Endothelial cell of umbilical vein (primary cell): ENCODE data around the gene NEU2. TPM values are rescaled to one million over a fixed set of nuclear protein-coding genes. Genes with fewer than 3 reads are reported as not detected.

Experiments
- BruUV-seq: library from RNA; stranded (reverse); fragments of 400-500 nt; replicated peaks from 2 replicates; lab custom pipeline; 2021; lab: Mats Ljungman, UMichigan
- CTCF ChIA-PET: fragments of 300-600, 350-600 bp; sonication (Branson Sonifier 250); formaldehyde crosslinking; loops from one replicate; lab custom pipeline; 2021; ENCODE audit warnings: antibody characterized with exemption, inconsistent platforms; lab: Charles Lee
- POLR2A ChIA-PET: fragments of 300-600, 350-600 bp; sonication (Branson Sonifier 250); formaldehyde crosslinking; loops from one replicate; lab custom pipeline; 2021; ENCODE audit warnings: antibody characterized with exemption, inconsistent platforms; lab: Charles Lee
- DNase-seq: peaks from one replicate; pipeline ENCODE4 v3.0.0-alpha.2; 2011; ENCODE audit warnings: low read depth, low spot score
- FAIRE-seq: peaks from 2 replicates; lab custom pipeline; 2011; peaks lifted over from hg19 to GRCh38; lab: Jason Lieb, UNC
- H2AFZ ChIP-seq: 2 replicates; pipeline ENCODE4 v1.6.0; 2012; ENCODE audit warnings: low read depth, low read length, control low read depth, inconsistent platforms
- H3K27ac ChIP-seq: 2 replicates; pipeline ENCODE4 v1.5.1; 2011; ENCODE audit warnings: low read depth, mild to moderate bottlenecking, control low read depth, low read length, moderate library complexity; ENCODE audit not compliant: insufficient read depth
- H3K27me3 ChIP-seq, 2 experiments: 2 replicates each; pipeline versions ENCODE4 v1.6.0 to v1.6.1; 2011; ENCODE audit warnings: low read length in 2 of 2, mixed read lengths in 1 of 2; ENCODE audit not compliant: control insufficient read depth in 2 of 2, insufficient read depth in 2 of 2
- H3K36me3 ChIP-seq, 2 experiments: 2 replicates in 1 of 2; 3 replicates in 1 of 2; pipeline ENCODE4 v1.5.1; 2011; ENCODE audit warnings: low read length in 2 of 2, mild to moderate bottlenecking in 1 of 2, moderate library complexity in 1 of 2; ENCODE audit not compliant: control insufficient read depth in 2 of 2, insufficient read depth in 2 of 2; ENCODE audit errors: extremely low read depth in 1 of 2
- H3K4me1 ChIP-seq: 3 replicates; pipeline ENCODE4 v1.5.1; 2011; ENCODE audit warnings: mild to moderate bottlenecking, low read length; ENCODE audit not compliant: control insufficient read depth, insufficient read depth; ENCODE audit errors: extremely low read depth
- H3K4me2 ChIP-seq: 2 replicates; pipeline ENCODE4 v1.6.1; 2011; ENCODE audit warnings: low read length, control low read depth, mixed read lengths; ENCODE audit not compliant: insufficient read depth
- H3K4me3 ChIP-seq, 3 experiments: fragments of 200-600 bp in 1 of 3; sonication (generic), shearing (Covaris generic) in 1 of 3; replicated peaks in 1 of 3; 2 replicates each; pipeline ENCODE4 v1.5.1; 2011 to 2016; ENCODE audit warnings: control low read depth in 3 of 3, low read length in 3 of 3, mild to moderate bottlenecking in 2 of 3, inconsistent platforms in 1 of 3, low read depth in 1 of 3, moderate library complexity in 1 of 3; ENCODE audit not compliant: insufficient read depth in 1 of 3
- H3K79me2 ChIP-seq: 2 replicates; pipeline ENCODE4 v1.6.0; 2012; ENCODE audit warnings: low read length, inconsistent platforms; ENCODE audit not compliant: control insufficient read depth, insufficient read depth
- H3K9ac ChIP-seq: replicated peaks from 2 replicates; pipeline ENCODE3; 2011; ENCODE audit warnings: low read length, control low read depth; ENCODE audit not compliant: insufficient read depth; ENCODE audit errors: extremely low read depth
- H3K9me1 ChIP-seq: replicated peaks from 3 replicates; pipeline ENCODE4 v1.6.0; 2011; ENCODE audit warnings: mild to moderate bottlenecking, low read length; ENCODE audit not compliant: control insufficient read depth, insufficient read depth; ENCODE audit errors: extremely low read depth
- H3K9me3 ChIP-seq: replicated peaks from 2 replicates; pipeline ENCODE4 v1.5.1; 2012; ENCODE audit warnings: low read length, inconsistent platforms; ENCODE audit not compliant: control insufficient read depth, insufficient read depth
- H4K20me1 ChIP-seq: replicated peaks from 2 replicates; pipeline ENCODE3; 2011; ENCODE audit warnings: mild to moderate bottlenecking, low read length; ENCODE audit not compliant: control insufficient read depth, insufficient read depth; ENCODE audit errors: extremely low read depth
- EZH2 ChIP-seq: IDR thresholded peaks from 2 replicates; pipeline ENCODE4 v1.6.1; 2012; ENCODE audit warnings: borderline replicate concordance, low read depth, mild to moderate bottlenecking, moderate library complexity, low read length, inconsistent platforms; ENCODE audit not compliant: severe bottlenecking
- FOS ChIP-seq: IDR thresholded peaks from 2 replicates; pipeline ENCODE4 v1.6.1; 2011; ENCODE audit warnings: mild to moderate bottlenecking, low read length, moderate library complexity, borderline replicate concordance; ENCODE audit not compliant: insufficient read depth
- GATA2 ChIP-seq: IDR thresholded peaks from 2 replicates; pipeline ENCODE4 v1.7.0; 2011; ENCODE audit warnings: low read depth, mild to moderate bottlenecking, moderate library complexity, mixed read lengths, low read length; ENCODE audit not compliant: insufficient read length, insufficient read depth
- JUN ChIP-seq: IDR thresholded peaks from 2 replicates; pipeline ENCODE4 v1.6.1; 2011; ENCODE audit warnings: borderline replicate concordance, low read depth; ENCODE audit not compliant: insufficient read length, insufficient read depth
- MYC ChIP-seq: IDR thresholded peaks from one replicate; pipeline ENCODE4 v1.6.1; 2011; ENCODE audit warnings: mild to moderate bottlenecking, low read depth, low read length
- POLR2A ChIP-seq: IDR thresholded peaks from 2 replicates; pipeline ENCODE4 v1.6.1; 2012; ENCODE audit warnings: low read depth, mild to moderate bottlenecking, control low read depth, low read length
- POLR2AphosphoS5 ChIP-seq: IDR thresholded peaks from 2 replicates; pipeline ENCODE4 v1.6.1; 2012; ENCODE audit warnings: low read depth, mild to moderate bottlenecking, control low read depth, low read length, moderate library complexity; ENCODE audit not compliant: insufficient read depth
- dilution Hi-C: fragments of 300-500 bp; cut with MboI; formaldehyde crosslinking; loops from one replicate; pipeline ENCODE4 v1.15.0; 2019; ENCODE audit warnings: low sequenced_read_pairs; ENCODE audit not compliant: extremely low pct_ligation_motif_present
- intact Hi-C: fragments of 100-400 bp; cut with micrococcal nuclease; formaldehyde crosslinking; loops from one replicate; pipeline ENCODE4 v1.10.0; 2022
- polyA plus RNA-seq, 4 experiments: library from polyadenylated mRNA; depleted of rRNA in 3 of 4; stranded (reverse) in 3 of 4; unstranded in 1 of 4; fragments of >200 nt; gene quantifications; 2 replicates each; pipeline versions ENCODE4 v1.2.1 to v1.2.3, GENCODE V29; 2011 to 2012; ENCODE audit warnings: missing spikeins in 1 of 4
- total RNA-seq: library from RNA; stranded (reverse); gene quantifications from 2 replicates; pipeline ENCODE4 v1.2.3, GENCODE V29; 2021
- TF ChIP-seq, protein P1 (sequence below), 2 donors: IDR thresholded peaks; 1 replicate in 1 of 2; 2 replicates in 1 of 2; pipeline ENCODE4 v1.5.1; 2011; ENCODE audit warnings: low read length in 2 of 2, mild to moderate bottlenecking in 2 of 2, moderate library complexity in 2 of 2, control low read depth in 1 of 2, inconsistent platforms in 1 of 2, low read depth in 1 of 2; ENCODE audit not compliant: insufficient read depth in 1 of 2; ENCODE audit errors: extremely low read depth in 1 of 2
- TF ChIP-seq, protein P2 (sequence below): IDR thresholded peaks from 2 replicates; pipeline ENCODE4 v1.6.1; 2011; ENCODE audit not compliant: insufficient read depth, insufficient read length

Gene NEU2
- total and polyA plus RNA-seq, 2 donors (not counting 3 experiments of a cell fraction or from before 2014, with no cell fraction given) = not detected

DNA sequence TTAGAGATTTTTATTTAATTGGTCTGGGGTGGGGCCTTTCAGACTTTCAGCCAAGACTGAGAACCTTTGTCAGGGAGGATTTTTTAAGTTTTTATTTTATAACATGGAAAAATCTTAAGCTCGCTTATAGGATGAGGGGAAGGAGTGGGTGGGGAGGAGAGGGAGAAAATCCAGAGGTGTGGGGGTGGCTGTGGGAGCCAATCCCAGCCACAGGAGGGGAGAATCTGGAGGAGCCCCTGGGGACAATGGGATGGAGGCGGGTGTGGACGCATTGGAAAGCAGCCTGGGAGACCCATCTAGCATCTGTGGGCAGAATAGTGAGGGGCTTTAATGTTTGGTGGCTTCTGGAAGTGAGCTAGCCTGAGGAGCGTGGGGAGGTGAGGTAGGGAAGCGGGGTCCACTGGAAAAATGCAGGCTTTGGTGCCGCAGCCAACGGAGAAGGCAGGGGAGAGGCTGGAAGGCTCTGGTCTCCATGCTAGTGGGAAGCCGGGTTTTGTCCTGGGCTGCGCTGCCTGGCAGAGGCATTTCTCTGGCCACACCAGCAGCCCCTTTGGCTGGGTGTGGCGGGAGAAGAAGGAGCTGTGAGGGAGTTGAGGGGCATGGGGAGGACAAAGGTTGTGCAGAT is 16.2 kb downstream of the NEU2 start:
- Histone ChIP-seq H3K9me1 (no peaks in the 10 kb centered on the region), H4K20me1 (no peaks in the 10 kb centered on the region), H3K27me3 (peaks cover 0 to 1% of the 10 kb centered on the region in 2 experiments), H3K36me3 (no peaks in the 10 kb centered on the region), H3K9ac (no peak overlapping the region), H3K9me3 (no peaks in the 10 kb centered on the region), H3K4me3 (no peak overlapping the region), H2AFZ (no peak overlapping the region), H3K4me2 (no peak overlapping the region), H3K79me2 (no peaks in the 10 kb centered on the region), H3K27ac (no peak overlapping the region), H3K4me1 (peaks cover 4% of the 10 kb centered on the region)
- ChIA-PET POLR2A (no interaction called here), CTCF (interaction anchor here (1.0 to 3.4 kb wide), 3 partner anchors 12 to 196 kb away, joined by 3 to 19 read pairs (median 7); partner anchors contain the start of gene INPP5D)
- no TSS peak for BruUV-seq
- dilution Hi-C loops = no loop called here
- no peak for DNase-seq
- FAIRE-seq = no peak
- intact Hi-C loops = no loop called here
- TF ChIP-seq EZH2 (no peak), MYC (no peak), FOS (no peak), JUN (no peak), GATA2 (no peak), POLR2A (no peak), POLR2AphosphoS5 (no peak)
- TF ChIP-seq, protein P1, sequence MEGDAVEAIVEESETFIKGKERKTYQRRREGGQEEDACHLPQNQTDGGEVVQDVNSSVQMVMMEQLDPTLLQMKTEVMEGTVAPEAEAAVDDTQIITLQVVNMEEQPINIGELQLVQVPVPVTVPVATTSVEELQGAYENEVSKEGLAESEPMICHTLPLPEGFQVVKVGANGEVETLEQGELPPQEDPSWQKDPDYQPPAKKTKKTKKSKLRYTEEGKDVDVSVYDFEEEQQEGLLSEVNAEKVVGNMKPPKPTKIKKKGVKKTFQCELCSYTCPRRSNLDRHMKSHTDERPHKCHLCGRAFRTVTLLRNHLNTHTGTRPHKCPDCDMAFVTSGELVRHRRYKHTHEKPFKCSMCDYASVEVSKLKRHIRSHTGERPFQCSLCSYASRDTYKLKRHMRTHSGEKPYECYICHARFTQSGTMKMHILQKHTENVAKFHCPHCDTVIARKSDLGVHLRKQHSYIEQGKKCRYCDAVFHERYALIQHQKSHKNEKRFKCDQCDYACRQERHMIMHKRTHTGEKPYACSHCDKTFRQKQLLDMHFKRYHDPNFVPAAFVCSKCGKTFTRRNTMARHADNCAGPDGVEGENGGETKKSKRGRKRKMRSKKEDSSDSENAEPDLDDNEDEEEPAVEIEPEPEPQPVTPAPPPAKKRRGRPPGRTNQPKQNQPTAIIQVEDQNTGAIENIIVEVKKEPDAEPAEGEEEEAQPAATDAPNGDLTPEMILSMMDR (IDR thresholded peaks at IDR 0.05; ENCODE audit: extremely low read depth in 1 of 2, insufficient read depth in 1 of 2, low read depth in 1 of 2, low read length in 2 of 2) = no peak
- TF ChIP-seq, protein P2, sequence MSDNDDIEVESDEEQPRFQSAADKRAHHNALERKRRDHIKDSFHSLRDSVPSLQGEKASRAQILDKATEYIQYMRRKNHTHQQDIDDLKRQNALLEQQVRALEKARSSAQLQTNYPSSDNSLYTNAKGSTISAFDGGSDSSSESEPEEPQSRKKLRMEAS = no peak
